GM21717 (cell line): Measurements from ENCODE around the gene MAP3K8.

Experiments
- ATAC-seq: cut with Tn5 transposase; IDR thresholded peaks from one replicate; pipeline ENCODE4 v1.9.1; 2021; ENCODE audit warnings: mild to moderate bottlenecking, moderate library complexity; ENCODE audit not compliant: unreplicated experiment

MAP3K8 gene

DNA sequence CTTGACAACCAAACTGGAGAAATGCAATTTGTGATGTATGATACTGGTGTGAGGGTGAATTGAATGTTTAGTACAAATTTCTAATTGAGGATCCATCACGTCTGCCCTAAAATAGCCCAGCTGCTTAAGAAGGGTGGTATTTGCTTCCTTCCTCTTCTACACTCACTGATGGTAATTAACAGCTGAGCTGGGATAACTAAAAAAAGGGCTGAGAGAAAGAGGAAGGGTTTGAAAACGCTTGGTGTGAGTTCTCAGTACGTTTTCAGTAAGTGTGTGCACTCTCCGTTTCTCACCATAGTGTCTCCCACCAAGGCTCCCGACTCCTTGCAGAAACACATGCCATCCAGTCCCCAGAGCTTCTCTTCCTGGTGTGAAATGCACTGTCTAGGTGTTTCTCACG is 54.3 kb downstream of the MAP3K8 start:
- no peak for ATAC-seq

GRCh38 chr10:30489346-30489745 is 55.4 kb downstream of the MAP3K8 start:
- no peak for ATAC-seq

DNA sequence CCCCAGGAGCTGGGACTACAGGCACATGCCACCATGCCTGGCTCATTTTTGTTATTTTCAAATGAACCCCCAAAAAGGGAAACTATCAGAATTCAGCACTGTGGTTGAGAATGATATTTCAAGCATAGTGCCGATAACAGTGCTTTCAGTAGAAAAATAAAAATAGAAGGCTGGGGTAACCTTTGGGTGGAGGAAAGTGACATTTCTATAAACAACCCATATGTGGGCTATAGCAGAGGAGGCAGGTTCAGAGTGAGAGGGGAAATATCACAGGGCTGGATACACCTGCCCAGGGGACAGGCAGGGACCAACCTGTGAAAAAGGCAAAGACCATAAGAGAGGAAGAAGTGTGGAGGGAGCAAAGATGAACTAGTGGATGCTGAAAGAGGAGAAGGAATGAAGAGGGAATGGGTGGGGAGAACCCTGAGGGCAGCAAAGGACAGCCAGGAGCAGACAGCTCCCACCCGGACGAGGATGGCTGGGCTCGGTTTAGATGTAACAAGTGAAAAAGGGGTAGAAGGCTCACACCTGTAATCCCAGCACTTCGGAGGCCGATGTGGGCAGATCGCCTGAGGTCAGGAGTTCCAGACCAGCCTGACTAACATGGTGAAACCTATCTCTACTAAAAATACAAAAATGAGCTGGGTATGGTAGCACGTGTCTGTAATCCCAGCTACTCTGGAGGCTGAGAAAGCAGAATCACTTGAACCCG is 56.5 kb downstream of the MAP3K8 start:
- peak; percentile 42 for ATAC-seq

- no peak for ATAC-seq
These were observed 57.4 kb downstream of the MAP3K8 start for GRCh38 chr10:30491204-30491915.

- no peak for ATAC-seq
These were observed 58.0 kb downstream of the MAP3K8 start for GRCh38 chr10:30491916-30492515.

DNA sequence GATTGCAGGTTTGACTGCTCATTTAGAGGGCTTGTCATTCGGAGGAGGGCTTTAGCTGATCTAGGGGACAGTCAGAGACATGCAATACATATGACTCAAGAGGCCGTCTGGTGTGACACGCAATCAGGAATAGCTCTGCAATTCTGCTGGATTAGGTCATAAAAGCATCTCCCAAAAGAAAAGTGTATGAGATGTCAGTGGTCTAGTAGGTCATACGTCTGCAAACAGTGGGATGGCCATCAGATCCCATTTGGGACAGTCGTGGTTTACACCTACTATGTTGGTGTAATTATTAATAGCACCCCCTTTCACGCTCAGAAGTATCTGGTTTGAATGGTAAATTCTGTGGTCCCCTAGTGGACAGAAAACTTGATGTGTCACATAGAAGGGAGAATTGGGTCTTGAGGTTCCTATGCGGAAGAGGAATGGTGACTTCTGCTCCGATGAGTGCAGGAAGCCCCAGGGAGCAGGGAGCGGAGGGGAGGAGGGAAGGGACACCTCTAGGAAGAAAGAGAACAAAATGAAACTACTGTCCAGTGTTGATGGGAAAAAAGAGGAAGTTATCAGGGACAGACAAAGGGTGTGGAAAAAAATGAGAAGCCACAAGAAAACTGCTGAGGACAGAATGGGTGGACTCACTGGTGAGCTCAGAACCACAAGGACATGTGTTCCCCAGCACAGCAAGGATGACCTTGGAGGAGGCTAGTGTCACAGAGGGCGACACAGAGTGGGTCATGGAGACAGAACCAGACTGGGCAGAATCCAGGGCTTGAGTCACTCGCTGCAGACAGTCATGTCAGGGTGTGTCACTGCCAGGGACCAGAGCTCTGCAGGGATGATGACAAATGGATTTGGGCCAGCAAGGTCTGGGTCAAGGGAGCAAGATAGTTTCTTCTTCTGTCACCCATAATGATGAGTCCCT is 59.9 kb downstream of the MAP3K8 start:
- no peak for ATAC-seq

DNA sequence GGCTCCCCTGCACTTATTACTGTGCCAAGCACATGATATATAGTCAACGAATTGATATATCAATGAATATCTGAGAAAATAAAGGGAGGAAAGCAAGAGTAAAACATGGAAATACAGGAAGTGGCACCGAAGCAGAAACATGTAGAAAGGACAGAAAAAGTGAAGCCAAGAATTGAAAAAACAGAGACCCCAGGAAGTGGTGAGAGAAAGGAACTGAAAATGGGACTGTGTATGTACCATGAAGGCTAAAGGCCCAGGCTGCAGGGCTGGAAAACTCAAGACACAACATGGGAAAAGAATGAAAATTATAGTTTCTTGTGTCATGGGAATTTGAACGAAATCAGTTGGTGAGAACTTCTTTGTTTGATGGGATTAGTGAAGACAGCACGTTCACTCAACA is 60.6 kb downstream of the MAP3K8 start:
- ATAC-seq = no peak

GRCh38 chr10:30495687-30496086 is 61.7 kb downstream of the MAP3K8 start:
- no peak for ATAC-seq

DNA sequence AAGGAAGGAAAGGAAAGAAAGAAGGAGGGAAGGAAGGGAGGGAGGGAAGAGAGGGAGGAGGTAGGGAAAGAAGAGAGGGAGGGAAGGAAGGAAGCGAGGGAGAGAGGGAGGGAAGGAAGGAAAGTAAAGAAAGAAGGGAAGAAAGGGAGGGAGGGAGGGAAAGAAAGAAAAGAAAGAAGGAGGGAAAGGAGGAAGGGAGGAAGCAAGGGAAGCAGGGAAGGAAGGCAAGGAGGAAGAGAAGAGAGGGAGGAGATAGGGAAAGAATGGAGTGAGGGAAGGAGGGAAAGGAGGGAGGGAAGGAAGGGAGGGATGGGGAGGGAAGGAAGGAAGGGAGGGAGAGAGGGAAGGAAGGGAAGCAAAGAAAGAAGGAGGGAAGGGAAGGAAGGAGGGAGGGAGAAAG is 65.8 kb downstream of the MAP3K8 start:
- ATAC-seq = no peak

- no peak for ATAC-seq
These were observed 66.5 kb downstream of the MAP3K8 start for GRCh38 chr10:30500534-30500933.

DNA sequence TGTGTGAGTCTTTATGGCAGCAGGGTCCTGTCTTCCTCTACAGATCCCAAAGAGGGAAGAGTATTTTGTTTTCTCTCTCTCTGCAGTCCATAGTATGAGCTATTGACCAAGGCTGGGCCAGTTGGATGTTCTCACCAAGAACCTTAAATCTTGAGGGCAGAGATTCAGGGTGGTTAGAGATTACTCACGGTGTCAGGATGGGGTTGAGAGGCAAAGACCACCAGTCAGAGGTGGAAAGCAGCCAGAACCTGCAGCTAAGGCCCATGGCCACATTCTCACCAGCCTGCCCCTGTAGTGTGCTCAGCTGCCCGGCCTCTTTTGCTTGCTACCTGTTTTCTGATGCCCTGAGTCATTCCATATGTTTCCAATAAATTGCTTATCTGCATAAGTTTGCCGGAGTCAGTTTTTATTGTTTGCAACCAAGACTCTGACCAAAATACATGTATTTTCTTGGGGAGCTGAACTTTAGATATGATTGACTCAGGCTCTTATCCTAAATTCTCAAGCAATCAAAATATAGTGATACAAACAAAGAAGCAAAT is 67.0 kb downstream of the MAP3K8 start:
- no peak for ATAC-seq

- peak; percentile 66 for ATAC-seq
These were observed 68.5 kb downstream of the MAP3K8 start for GRCh38 chr10:30502266-30503060.

- no peak for ATAC-seq
These were observed 69.8 kb downstream of the MAP3K8 start for GRCh38 chr10:30503700-30504266.

DNA sequence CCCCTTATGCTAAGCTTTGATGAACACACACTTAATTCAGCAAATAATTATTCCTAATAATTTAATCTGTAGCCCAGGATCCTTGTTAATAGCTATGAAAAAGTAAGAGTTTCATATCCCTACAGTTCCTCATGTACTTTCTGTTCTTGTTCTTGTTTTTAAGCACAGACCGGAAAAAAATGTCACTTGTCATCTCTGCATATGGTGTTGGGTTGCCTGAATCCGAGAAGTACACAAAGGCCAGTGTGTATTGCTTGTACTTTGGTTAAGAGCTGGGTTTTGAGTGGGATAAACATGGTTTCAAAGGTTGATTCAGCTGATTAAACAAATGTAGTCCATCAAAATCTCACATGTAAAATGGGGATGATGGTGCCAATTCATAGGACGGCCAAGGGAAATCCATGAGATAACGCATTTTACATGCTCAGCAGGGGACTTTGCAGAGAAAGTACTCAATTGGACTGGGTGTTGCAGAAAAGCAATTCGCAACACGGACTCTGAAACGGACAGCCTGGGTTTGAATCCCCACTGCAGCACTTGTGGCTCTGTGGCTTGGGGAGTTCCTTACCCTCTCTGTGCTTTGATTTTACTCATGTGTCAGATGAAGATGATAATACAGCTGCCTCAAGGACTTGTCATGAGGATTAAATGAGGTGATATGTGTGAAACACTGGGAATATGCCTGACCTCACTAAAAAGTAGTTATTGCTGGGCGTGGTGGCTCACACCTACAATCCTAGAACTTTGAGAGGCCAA is 71.7 kb downstream of the MAP3K8 start:
- ATAC-seq = no peak

- ATAC-seq = no peak
These were observed 75.5 kb downstream of the MAP3K8 start for GRCh38 chr10:30509508-30509907.

GRCh38 chr10:30510184-30510931 is 76.4 kb downstream of the MAP3K8 start:
- ATAC-seq = no peak

- no peak for ATAC-seq
These were observed 77.1 kb downstream of the MAP3K8 start for GRCh38 chr10:30510932-30511700.
